NCI-H2196 treated with DMSO at 0.1 percent for 48 hours (cell line): ENCODE measurements around the gene TCOF1.

Source experiments
- DNase-seq: peaks from one replicate; lab custom pipeline; 2025; ENCODE audit not compliant: unreplicated experiment; lab: John Stamatoyannopoulos, UW

TCOF1 gene

DNA sequence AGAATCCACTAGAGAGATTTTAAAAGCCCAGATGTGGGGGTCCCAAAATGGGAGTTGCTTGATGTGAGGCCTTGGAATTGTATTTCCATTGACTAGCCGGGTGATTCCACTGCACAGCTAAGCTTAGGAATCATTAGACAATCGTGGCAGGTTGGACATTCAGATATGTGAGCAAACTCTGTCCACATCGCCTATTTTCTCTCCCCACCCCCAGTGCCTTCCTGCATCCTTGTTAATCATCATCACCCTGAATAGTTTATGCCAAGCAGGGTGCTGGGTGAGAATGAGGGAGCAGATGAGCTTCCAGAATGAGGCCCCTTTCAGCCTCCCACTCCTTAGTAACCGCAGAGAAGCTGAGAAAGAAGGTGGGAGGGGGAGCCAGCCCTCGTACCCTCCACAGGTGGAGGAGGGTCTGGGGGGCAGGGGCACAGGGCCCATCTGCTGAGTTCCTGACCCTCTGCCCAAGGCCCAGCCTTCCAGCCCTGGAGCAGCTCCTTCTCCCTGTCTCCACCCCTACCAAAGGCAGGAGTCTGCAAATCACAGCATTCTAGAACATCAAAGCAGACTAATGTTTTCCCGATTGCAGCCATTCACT is 7.7 kb upstream of the TCOF1 start:
- DNase-seq = no peak

DNA sequence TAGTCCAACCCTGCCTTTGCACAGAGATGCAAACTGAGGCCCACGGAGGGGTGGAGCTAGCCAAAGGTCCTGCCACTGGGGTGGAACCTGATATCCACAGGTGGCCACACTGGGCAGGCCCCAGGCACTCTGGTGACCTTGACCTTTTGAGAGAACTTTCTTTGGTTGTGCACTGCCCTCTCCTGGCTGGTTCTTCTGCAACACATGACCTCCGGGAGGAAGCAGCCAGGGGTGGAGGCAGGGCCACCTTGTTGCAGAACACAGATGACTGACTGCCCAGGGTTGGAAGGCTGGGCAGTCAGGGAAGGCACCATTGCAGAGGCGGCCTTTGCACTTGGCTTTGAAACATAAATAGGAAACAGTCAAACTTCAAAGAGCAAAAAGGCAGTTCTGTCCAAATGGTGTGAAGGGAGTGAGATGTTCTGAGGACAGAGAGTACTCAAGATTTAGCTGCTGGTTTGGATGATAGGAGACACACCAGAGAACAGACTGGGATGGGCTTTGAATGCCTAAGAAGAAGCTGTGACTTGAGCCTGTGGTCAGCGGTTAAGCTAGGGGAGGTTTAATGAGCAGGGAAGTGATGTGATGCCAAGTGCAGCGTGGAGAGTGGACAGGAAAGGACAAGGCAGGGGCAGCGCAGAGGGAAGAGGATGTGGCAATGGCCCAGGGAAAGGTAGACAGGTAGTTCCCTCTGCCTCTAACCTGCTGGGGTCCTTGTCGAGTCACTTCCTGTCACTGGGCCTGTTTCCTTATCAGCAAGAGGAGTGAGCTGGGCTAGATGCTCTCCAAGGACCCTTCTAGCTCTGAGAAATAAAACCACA is 6.8 kb upstream of the TCOF1 start:
- DNase-seq = peak; percentile 66

DNA sequence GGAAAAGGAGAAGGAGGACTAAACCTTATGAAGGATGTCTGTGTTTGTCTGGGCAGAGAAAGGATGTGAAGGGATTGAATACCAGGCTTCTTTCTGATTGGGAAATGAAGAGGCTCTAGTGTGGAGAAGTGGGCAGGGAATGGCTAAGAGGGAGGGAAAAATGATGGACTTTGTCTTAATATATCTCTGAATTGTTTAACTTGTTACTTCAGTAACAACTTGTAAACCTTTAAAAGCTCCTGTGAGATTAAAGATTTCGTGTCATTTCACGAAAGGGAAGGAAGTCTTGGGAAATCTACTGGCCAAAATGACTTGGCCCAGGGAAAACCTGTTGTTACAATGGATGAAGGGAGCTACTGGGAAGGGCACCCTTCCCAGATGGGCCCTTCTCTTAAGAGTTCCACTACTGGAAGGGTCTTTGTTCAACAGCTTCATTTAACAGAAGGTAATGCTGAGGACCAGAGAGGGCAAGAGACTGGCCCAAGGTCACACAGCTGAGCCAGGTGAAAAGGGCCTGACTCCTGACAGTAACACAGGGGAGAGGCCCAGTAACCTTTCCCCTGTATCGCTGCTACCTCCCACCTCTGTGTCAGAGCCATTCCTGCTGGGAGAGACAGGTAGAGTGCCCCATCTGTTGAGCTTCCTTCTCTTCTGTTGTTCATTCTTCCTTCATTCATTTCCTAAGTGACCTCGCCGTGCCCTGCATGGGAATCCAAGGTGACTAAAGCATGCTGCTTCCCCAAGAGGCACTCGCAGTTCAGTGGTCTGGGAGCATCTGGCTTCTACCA is 5.1 kb upstream of the TCOF1 start:
- DNase-seq = no peak

DNA sequence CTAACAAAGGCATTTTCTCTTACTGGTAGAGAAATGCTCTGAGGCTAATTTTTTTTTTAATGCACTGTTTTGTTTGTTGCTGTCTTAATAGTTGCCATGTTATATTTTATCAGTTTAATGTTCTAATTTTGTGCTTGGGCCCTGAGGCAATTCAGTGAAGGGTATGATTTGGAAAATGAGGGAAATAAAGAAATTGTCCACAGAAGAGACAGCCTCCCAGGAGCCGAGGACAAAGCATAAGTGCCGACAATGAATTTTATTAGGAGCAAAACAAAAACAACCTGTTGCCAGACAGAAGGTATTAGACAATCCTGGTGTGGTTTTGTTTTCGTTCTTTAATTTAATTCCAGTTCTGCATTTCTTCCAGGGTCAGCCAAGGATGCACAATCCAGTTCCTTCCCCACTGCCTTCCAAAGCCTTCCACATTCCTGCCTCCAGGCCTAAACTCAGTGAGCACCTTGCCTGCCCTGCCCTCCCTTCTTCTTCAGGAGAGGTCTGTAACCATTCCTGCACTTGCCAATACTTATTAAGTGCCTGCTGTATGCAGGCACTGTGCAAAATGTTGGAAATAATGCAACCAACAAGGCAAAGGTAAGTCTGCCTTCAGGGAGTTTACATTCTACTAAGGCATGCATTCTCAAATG is 4.3 kb upstream of the TCOF1 start:
- no peak for DNase-seq

DNA sequence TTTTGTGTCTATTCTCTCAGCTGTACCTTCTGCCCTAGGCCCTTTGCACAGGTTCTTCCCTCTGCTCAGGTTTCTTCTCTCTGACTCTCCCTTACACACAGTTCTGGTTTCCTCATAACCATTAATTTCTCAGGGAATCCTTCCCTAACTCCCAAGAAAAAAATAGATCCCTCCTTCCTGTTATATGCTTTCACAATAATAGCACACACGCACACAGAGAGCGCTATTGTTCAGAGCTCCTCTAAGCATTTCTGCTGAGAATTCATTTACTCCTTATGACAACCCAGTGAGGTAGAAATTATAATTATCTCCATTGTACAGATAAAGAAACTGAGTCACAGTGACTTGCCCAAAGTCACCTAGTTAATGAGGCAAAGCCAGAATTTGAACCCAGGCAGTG is 1.7 kb upstream of the TCOF1 start:
- DNase-seq = no peak

DNA sequence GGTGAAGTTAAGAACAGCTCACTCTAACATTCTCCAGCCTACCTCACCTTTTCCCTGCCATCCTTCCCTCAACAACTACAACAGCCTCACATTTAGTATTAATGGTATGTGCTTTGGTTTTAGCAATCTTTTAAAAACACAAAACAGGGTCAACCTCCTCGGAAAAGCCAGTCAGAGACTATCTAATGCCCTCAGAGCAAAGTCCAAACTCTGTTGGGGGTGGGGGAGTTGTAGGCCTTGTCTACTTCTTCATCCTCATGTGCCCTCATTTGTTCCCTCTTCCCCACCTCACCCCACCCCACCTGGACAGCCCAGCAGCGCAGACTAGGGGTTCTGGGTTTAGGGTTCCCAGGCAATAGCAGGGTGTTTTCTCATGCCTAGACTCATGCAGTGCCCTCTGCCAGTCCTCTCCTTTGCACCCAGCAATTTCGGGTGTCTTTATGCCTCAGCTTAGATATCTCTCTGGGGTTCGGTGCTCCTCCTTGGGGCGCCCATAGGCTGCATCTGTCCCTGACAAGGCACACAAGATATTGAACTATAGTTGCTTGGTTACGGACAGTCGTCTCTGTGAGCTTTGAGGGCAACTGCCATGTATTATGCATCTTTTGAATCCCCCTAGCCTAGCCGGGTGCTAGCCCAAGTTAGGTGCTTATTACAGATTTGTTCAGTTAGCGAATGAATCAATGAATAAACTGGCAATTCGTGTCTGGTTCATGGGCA is 762 bp upstream of the TCOF1 start:
- DNase-seq = no peak

DNA sequence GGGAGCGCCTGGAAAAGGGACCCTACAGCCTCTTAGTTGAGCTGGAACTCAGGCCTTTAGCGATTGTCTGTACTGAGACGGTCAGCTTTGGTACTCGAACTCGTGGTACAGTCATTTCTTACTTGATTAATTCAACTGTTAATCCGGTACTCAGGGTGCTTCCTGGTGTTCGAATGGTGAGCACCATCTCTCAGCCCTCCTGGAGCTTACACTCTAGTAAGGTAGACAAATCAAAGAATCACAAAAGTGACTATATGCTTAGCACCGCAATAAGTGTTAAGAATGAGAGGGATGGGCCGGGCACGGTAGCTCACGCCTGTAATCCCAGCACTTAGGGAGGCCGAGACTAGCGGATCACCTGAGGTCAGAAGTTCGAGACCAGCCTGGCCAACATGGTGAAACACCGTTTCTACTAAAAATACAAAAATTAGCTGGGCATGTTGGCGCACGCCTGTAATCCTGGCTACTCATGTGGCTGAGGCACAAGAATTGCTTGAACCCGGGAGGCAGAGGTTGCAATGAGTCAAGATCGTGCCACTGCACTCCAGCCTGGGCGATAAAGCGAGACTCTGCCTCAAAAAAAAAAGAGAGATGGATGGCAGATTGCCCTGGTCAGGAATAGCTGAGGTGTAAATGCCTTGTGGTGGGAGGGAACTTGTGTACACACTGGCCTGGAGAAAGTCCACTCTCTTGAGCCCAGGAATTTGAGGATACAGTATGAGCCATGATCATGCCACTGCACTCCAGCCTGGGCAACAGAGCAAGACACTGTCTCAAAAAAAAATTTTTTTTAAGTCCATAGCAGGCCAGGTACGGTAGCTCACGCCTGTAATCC is 981 bp downstream of the TCOF1 start:
- no peak for DNase-seq

DNA sequence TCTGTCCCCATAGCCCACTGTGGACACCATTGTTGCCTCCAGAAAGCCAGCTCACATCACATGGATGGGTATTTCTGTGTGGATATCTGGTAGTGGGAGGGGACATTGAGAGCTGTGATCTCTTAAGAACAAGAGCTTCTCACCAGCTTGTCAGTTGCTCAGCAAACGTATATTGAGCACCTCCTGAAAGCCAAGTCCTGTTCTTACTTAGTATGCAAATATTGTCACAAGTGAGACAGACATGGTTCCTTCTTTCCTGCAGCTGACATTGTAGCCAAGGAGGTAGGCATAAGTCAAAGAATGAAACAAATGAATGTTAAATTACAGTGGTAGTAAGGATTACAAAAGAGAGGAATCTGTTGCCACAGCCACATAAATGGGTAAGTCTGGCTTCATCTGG is 3.8 kb downstream of the TCOF1 start:
- no peak for DNase-seq

DNA sequence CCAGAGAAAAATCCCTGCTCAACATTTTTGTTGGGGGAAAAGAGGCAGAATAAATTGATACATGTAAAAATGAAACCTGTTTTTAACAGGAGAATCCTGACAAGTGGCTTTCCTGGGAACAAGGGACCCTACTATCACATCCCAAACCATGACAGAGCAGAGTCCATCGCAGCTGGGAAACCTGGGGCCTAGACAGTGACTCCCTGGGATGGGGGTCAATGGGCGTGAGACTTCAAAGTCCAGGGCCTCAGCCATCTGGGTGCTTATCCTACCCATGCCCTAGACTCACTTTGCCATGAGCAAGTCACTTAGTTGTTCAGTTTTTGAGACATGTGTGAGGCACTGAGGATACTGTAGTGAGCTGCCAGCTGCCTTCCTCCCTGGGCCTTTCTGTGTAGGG is 5.7 kb downstream of the TCOF1 start:
- DNase-seq = no peak

DNA sequence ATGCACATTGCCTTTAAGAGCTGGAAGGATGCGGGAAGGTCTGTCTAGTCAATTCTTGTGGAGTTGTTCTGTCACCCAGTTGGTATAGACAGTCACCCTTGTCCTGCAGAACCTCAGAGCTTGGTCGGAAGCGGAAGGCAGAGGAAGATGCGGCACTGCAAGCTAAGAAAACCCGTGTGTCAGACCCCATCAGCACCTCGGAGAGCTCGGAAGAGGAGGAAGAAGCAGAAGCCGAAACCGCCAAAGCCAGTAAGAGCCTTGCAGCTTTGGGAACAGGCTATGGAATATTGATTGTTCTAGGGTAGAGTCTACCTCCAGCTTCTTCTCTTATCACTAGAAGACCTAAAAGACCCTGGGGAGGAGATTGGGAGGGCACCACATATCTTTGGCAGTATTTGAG is 6.5 kb downstream of the TCOF1 start:
- no peak for DNase-seq

DNA sequence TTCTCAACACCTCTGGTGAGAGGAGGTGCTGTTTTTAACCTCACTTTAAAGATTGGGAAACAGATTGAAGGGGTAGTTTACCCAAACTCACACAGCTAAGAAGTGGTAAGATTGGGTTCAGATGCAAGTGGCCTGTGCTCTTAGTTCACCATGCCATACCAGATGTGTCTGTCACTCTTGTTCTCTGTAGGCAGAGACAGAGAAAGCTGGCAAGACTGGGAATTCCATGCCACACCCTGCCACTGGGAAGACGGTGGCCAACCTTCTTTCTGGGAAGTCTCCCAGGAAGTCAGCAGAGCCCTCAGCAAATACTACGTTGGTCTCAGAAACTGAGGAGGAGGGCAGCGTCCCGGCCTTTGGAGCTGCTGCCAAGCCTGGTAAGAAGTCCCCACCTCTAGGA is 11.0 kb downstream of the TCOF1 start:
- no peak for DNase-seq

DNA sequence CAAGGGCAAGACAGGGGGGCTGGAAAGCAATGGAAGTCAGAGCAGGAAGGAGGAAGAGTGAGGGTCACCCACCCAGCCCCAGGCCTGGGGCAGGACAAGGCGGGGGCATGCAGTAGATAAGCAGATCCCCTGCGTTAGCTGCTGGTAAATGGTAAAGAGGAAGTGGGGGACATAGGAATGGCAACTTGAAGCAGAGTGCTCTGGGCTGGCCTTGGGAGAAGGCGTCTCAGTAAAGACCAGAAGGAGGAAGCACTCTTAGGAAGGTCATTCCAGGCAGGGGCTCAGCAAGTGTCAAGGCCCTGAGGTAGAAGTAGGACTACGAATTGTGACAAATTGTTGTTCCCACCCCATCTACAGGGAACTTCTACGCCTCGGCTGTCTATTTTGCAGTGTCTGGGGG is 15.1 kb downstream of the TCOF1 start:
- no peak for DNase-seq

DNA sequence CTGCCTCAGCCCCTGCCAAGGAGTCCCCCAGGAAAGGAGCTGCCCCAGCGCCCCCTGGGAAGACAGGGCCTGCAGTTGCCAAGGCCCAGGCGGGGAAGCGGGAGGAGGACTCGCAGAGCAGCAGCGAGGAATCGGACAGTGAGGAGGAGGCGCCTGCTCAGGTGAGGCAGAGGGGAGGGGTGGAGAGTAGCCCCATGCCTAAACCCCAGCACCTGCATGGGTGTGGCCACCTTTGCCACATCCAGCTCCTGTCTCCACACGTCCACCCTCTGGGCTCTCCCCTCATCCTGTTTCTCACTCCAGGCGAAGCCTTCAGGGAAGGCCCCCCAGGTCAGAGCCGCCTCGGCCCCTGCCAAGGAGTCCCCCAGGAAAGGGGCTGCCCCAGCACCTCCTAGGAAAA is 17.2 kb downstream of the TCOF1 start:
- no peak for DNase-seq

DNA sequence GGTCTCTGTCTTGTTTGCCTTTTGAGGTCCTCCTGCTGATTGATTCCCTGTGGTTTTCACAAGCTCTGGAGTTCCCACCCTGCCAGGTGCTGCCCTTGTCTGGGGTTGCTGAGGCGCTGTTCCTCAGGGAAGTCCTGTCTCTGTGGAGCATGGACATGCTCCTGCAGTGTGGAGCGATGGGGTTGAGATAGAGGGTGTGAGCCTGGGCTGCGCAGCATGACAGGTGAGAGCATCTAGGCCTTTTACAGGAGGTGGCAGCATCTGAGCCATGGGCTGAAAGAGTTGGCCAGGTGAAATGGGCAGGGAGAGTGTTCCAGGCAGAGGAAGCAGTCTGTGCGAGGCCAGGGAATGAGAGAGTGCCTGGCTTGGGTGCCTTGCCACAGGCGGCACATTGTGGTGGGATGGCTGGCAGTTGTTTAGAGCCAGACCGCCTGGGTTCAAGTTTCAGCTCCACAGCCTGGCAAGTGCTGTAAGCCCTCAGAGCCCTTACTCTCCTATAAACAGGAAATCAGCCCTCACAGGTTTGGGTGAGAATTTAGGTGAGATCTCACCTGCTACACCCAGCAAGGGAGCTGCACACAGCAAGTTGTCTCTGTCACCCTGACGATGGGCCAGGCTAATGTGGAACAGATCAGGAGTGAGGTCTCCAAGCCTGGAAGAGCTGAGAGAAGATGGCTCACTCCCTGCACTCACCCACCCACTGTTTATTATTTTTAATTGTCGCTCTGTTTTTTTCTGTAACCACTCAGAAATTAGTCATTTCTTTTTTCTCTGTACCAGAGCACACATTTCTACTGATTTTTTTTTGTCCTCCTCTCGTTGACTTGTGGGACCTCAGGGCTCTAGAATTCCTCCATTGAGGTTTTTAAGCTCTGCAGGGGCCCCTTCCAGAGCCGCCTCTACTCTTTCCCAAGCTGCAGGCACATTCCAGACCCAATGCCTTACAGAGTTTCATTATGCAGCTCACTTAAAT is 19.6 kb downstream of the TCOF1 start:
- DNase-seq = no peak

DNA sequence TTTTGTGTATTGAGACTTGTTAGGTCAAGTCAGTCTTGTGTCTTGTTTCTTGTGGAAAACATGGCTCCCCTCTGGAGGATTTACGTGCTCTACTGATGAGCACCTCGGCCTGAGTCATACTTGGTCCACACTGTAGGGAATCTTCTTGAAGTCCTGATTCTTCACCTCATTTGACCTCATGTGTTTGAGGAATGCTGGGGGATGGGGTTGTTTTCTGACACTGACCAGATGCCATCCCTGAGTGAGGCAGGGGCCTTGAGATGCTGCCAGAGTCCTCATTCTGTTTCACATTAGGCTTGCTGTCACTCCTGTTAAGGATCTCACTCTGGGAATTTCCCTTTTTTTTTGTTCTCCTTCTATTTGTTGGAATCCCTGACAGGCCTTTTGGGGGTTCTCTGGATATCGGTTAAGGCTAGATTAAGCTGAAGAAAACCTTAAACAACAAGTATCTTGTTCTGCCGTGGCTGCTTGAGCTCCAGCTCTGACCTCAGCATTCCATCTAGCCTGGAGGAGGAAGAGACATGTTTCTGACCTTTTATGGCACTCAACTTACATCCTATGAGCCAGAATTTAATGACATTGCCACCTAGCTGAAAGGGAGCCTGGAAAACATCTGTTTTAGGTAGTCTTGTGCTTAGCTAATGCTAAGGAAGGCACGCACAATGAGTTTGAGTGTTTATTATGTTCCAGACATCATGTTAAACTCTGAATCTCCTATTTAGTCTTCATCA is 20.6 kb downstream of the TCOF1 start:
- DNase-seq = no peak

DNA sequence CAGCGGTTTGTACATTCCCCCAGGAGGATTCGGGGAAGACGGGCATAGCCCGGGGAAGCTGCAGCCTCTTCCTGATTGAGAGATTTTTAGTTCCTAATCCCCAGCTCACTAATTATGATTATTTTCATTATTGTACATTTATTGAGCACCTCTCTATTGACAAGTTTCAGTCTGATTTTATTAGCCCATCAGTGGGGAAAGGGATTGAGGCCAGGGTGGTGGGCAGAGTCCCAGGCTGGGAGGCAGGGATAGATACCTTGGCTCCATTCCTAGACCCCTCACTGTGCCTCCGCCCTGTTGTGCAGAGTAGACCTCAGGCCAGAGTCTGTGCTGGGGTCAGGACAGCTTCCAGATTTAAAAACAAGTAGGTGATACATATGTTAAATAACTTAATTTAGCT is 27.2 kb downstream of the TCOF1 start:
- no peak for DNase-seq

DNA sequence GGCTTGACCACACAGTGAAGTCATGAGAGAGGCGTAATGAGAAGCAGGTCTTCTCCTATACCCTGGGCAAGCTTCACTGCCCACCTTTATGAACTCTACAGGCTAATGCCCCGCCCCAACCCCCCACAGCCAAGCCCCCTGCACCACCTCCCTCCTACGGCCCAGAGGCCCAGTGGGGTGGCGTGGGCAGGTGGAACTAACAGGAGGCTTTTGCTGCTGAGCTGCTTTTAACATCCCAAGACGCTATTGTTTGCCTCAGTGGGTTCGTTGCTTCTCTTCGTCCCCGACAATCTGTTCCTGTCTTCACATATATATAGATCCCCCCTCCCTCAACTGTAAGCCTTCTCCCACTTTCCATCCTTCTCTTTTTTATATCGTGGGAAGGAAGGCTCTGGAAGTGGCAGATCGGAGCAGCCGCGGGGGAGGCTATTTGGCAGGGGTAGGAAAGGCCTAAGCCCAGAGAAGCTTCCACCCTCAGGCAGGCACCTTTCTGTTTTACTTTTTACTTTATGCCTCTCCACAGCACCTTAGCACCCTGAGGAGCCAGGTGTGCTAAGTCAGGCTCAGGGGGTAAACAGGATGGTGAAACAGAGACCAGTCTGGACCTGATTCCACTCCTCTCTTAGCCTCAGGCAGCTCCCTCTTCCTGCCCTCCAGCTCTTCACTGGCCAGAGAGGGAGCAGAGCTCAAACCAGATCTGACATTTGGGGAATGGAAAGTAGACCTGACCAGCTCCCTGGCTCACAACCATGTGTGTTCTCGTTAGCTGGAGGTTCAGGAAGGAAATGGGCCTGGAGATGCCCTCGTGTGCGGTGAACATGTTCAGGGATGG is 28.7 kb downstream of the TCOF1 start:
- DNase-seq = no peak
